COLO668 (cell line): ENCODE results near the gene CDK5RAP2.

Source experiments
- DNase-seq: peaks from one replicate; lab custom pipeline; 2025; ENCODE audit not compliant: unreplicated experiment; lab: John Stamatoyannopoulos, UW

Gene CDK5RAP2

DNA sequence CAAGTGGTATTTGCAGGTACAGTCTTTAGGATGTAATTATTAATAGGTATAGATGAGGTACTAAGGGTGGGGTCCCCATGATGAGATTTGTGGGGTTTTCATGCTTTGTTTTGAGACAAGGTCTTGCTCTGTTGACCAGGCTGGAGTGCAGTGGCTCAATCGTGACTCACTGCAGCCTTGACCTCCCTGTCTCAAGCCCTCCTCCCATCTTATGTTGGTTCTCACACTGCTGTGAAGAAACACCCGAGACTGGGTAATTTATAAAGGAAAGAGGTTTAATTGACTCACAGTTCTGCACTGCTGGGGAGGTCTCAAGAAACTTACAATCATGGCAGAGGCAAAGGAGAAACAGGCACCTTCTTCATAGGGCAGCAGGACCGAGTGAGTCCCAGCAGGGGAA, 217.5 kb downstream of the CDK5RAP2 start:
- no peak for DNase-seq

DNA sequence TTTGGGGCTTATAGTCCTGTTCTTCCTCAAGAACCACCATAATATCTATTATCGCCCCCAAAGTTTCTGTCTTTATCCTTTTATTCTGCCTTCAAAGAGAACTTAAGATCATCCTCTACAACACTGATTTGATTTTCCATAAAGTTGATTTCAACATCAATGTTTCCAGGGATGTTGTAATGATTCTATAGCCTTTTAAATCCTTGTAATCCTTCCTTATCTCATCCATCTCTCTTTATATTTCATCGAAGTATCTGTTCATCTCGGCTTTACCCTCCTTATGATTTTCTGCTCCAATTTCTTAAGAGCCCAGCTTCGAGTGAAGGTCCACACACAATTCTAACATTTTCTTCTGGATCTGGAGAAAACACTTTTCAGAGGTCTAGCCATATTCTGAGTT, 218.4 kb downstream of the CDK5RAP2 start:
- no peak for DNase-seq

DNA sequence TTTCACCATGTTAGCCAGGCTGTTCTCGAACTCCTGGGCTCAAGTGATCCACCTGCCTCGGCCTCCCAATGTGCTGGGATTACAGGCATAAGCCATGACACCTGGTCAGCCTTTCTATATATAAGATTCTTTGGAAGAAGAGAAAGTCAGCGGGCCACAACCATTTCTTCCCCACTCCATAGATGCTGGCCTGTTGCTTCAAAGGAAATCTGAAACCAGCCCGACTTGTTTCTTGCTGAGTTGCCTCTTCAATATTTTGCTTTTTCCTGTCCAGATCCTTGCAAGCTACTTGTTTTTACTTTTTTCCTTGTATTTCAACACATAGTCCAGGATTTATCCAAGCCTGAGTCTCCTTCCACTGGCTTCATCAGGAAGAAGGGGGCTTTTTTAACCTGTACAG, 219.5 kb downstream of the CDK5RAP2 start:
- DNase-seq = no peak

DNA sequence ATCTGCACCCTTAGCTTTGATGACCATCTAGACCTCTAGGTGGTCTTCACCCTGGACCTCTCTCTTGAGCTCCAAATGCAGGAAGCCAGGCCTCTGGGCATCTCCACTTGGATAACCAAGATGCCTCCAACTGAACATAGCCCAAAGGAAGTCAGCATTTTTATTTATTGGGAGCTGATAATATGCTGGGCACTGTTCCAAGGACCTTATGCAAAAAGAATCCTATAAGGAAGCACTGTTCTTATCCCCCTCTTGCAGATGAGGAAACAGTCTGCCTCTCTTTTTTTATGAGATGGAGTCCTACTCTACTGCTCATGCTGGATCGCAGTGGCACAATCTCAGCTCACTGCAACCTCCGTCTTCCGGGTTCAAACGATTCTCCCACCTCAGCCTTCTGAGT, 219.9 kb downstream of the CDK5RAP2 start:
- no peak for DNase-seq

DNA sequence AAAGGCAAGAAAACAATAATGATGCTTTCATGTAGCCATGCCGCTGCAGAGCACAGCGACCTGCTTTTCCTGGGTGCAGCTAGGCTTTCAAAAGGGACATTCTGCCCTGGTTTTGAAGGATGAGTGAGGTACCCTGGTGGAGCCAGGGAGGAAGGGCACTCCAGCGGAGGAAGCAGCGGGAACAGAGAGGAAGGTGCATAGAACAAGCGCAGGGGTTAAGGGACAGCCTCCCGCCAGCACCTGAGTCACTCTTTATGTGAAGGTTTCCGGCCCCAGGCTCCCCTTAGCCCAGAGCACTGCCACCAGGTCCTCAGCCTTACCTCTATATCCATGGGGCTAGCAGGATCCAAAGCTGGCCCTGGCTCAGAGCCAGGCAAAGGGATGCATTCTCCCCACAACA, 221.1 kb downstream of the CDK5RAP2 start:
- no peak for DNase-seq

DNA sequence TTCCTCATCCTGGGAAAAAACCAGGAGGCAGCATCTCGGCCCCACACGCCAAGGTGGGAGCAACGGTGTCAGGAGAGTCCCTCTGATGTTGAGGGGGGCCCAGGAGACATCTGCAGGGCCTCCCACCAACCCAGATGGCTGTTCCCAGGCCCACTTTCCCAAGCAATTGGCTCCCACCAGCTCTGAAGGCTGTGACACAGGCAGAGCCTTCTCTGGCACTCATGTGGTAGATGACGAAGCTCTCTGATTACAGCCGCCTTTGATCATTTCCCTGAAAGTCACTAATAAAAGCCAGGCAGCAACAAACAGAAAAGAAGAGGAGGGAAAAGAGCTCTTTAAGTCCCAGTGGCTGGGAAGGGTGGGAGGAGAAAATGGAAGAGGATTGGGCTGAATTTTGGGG, 226.5 kb downstream of the CDK5RAP2 start:
- no peak for DNase-seq

DNA sequence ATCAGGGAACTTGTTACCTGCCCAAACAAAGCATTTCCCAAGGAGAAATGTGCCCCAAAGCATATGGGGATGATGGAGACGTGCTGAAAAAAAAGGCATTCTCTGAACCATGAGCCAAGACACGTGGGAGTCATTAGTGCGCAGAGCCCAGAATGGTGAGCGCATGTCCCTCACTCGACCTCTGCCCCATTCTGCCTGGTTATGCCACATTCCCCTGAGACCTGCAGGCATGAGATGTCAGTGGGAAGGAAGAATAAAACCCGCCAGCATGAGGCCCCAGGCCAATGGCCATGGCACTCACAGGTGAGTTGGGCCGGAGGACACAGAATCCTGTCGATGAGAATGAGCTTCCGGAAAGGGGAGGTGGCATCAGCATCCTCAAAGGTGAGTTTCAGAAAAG, 228.9 kb downstream of the CDK5RAP2 start:
- DNase-seq = no peak

DNA sequence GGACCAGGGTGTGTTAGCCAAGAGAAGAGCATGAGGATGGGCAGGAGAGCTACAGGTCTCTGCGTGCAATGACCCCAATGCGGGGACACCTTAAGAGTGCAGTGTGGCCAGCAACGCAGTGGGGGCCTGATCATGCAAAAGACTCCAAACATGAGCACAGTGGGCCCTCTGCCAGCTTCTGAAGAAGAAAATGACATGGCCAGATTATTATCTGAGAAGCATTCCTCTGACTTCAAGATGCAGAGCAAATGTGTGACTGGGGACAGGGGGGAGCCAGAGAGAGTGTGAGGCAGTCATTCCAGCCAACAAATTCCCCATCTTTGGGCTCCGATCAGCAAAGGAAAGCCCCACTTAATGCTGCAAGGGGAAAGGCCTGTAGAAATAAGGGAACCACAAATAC, 229.4 kb downstream of the CDK5RAP2 start:
- DNase-seq = no peak

DNA sequence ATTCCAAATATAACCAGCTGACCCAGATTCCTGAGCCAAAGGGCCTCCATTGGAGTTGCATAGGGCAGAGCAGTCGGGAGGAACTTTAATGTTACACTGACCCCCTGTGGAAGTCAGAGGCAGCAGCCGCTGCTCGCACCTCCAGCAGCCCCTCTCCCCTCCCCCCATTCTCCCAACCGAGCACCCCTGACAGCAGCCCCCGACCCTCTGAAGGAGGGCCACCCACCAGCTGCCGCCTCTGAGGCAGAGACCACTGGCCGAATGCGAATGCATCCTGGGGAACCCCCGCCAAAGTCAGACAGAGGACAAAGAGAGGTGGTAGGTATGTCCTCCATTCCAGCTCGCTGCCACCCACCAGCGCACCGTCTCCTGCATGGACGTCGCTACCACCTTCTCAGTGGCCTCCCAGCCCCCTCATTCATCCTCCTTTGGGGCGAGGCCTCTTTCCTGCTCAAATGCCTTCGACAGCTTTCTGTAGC, 231.0 kb downstream of the CDK5RAP2 start:
- peak; percentile 30 for DNase-seq

DNA sequence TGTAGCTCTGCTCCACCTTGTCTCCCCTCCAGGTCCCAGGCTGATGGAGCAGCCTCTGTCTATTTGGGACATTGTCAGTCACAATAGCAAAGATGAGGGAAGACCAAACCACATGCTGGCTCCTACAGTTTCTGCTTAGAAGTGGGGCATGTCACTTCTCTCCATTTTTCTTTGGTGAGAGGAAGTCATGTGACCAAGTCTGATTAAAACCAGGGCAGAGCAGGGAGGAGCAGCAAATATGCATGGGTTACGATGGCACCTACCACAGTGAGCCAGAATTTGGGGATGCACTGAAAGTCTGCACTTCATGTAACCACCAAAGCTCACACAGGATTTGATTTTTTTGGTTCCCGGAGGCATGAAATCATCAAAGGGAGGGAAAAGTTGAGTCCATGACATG, 234.6 kb downstream of the CDK5RAP2 start:
- no peak for DNase-seq

DNA sequence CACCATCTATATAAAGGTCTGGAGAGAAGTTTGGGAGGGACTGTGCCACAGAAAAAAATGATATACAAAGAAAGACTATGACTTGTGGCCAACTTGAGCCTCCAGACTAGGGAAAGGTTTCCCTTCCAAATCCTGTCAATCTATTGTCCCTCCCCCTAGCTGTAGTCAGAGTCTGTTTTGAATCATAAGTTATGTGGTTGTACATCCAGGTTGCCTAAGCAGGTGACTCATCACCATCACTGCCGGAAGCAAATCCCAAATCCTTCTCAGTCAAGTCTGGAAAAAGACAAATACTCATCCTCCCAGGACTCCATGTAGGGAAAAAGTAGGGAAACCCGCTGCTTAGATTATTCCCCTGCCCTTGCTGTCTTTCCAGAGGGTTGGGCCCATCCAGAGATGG, 235.7 kb downstream of the CDK5RAP2 start:
- peak; percentile 11 for DNase-seq

DNA sequence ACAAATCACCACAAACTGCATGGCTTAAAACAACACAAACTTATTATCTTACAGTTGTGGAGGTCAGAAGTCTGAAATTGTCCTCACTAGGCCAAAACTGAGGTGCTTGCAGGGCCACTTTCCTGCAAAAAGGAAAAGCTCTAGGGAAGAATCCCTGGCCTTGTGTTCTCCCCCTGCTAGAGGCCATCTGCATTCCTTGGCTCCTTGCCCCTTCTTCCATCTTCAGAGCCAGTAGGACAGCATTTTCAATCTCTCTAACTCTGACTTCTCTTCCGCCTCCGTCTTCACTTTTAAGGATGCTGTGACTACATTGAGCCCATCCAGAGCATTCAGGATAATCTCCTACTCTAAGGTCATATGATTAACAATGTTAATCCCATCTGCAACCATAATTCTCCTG, 236.6 kb downstream of the CDK5RAP2 start:
- no peak for DNase-seq
